ENCODE results near the gene LMX1A.

Gene LMX1A

DNA sequence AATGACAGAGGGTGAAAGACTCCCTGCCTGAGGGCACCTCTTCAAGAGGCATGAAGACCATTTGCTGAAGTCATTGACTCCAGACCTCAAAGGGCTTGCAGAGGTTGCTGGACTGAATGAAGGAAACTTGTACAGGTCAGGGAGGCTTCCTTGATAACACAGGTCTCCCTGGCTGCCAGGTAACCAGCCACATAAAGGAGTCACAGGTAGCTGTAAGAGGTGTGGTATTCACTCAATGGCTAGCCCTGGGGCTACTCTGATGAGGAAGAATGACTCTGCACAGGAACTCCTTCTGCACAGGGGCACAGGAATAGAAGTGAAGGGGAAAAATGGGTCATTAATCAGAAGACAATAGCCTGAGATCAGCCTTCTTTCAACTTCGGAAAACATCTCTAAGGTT, 187.5 kb downstream of the LMX1A start:
- TF ChIP-seq, protein P1, sequence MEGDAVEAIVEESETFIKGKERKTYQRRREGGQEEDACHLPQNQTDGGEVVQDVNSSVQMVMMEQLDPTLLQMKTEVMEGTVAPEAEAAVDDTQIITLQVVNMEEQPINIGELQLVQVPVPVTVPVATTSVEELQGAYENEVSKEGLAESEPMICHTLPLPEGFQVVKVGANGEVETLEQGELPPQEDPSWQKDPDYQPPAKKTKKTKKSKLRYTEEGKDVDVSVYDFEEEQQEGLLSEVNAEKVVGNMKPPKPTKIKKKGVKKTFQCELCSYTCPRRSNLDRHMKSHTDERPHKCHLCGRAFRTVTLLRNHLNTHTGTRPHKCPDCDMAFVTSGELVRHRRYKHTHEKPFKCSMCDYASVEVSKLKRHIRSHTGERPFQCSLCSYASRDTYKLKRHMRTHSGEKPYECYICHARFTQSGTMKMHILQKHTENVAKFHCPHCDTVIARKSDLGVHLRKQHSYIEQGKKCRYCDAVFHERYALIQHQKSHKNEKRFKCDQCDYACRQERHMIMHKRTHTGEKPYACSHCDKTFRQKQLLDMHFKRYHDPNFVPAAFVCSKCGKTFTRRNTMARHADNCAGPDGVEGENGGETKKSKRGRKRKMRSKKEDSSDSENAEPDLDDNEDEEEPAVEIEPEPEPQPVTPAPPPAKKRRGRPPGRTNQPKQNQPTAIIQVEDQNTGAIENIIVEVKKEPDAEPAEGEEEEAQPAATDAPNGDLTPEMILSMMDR (conservative IDR thresholded peaks at IDR 0.05), result no peak

DNA sequence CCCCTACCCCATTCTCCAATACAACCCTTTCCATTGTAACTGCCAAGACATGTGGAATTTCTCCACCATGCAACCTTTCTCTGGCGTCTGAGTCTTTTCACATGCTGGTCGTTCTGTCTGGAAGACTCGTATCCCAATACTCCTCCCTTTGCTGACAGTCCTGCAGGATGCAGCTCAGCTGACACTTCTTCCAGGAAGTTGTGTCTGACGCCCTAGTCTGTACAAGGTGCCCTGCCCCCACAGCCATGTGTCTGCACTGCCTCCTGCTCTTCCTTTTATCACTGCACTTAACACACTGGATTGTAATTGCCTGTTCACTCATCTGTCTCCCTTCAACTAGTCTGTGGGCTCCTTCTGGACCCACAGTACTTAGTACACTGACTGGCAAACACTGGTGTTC, 188.0 kb downstream of the LMX1A start:
- H3K27ac ChIP-seq, result no peak overlapping the region
- TF ChIP-seq, protein P1 (conservative IDR thresholded peaks at IDR 0.05), result no peak

More for the DNA sequence above, 187.5 kb downstream of the LMX1A start:
- no peak overlapping the region for H3K27ac ChIP-seq

DNA sequence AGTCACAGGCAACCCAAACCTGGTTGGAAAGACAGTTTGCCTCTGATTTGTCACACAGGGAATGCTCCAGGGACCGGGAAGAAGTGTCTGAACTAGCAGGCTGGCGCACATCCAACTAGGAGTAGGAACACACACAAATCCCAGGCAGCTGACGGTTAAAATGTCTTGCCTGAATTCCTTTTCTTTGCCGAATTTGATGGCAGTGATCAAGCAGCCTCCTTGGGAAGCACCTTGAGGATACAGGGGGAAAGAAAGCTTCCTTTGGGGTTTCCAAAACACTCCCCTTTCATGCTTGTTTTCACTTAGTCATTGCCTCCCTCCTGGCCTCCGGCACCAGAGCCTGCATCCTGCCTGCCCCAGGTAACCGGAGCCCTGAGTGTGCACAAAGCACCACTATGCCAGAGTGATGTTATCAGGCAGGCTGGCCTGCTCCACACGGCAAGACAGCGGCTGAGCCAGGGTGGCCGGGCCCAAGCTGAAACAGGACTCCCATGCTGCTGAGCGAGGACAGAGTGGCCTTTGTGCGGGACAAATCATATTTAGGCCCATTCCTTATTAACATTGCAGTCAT, 193.8 kb downstream of the LMX1A start:
- H3K27ac ChIP-seq, result peak overlapping the region; percentile 73
- TF ChIP-seq, protein P1 (conservative IDR thresholded peaks at IDR 0.05), result no peak

DNA sequence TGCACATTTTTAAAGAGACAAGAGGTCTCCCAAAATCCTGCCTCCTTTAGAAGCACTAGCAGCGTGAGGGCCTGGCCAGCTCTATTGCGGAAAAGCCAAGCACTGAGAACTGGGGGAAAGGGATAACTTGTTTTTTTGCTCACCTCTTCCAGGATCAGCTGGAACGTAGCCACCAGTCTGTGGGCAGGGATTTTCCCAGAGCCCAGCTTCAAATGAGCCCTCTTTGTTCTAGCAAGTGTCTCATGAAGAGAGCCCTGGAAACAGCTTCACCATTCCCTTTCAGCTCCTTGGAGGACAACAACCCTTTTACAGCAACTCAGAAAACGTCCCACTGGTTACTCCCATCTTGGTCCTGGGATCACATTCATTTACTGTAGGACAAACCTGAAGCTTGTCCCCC, 195.4 kb downstream of the LMX1A start:
- H3K27ac ChIP-seq, result no peak overlapping the region; the same call in 1 of the 2 replicates
- TF ChIP-seq, protein P1 (conservative IDR thresholded peaks at IDR 0.05), result no peak

GRCh38 chr1:165153182-165153581, 203.3 kb downstream of the LMX1A start:
- TF ChIP-seq, protein P1 (conservative IDR thresholded peaks at IDR 0.05), result no peak
- H3K27ac ChIP-seq, result peak overlapping the region; percentile 57

GRCh38 chr1:165152727-165153126, 203.8 kb downstream of the LMX1A start:
- H3K27ac ChIP-seq, result peak overlapping the region; percentile 57
- TF ChIP-seq, protein P1 (conservative IDR thresholded peaks at IDR 0.05), result peak; percentile 72

DNA sequence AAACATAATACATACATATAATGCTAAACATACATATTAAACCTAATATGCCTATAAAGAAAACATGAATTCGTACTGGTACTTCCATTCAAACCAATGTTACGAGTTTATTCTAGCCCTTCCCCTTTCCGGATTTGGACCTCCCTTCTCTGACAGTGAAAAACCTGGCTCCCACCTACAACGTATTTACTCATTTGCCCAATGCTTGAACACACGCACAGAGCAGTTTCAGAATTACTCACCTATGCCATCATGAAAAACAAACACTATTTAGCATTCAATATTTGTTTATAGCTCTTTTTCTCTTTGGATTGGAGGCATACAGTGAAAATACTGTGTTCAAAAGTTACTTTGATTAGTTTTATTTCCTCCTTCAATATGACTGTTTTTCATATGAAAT, 204.4 kb downstream of the LMX1A start:
- TF ChIP-seq, protein P1 (conservative IDR thresholded peaks at IDR 0.05), result no peak

More for the DNA sequence above, 204.4 kb downstream of the LMX1A start:
- H3K27ac ChIP-seq, result peak overlapping the region; percentile 57
